Neuronal stem cell (in vitro differentiated cells): ENCODE measurements around the gene SCYGR3.

ENCODE experiments used
- DNase-seq: peaks from one replicate; pipeline ENCODE4 v3.0.0-alpha.2; 2013; ENCODE audit warnings: low spot score
- H2AFZ ChIP-seq: one replicate; pipeline ENCODE4 v1.6.1; 2013; ENCODE audit warnings: mild to moderate bottlenecking, low read length, inconsistent platforms
- H2AK5ac ChIP-seq: 2 replicates; pipeline ENCODE4 v1.6.1; 2013; ENCODE audit warnings: low read depth, mild to moderate bottlenecking, inconsistent platforms, low read length, moderate library complexity, mixed read lengths
- H2BK120ac ChIP-seq: 2 replicates; pipeline ENCODE4 v1.6.1; 2013; ENCODE audit warnings: low read depth, mild to moderate bottlenecking, inconsistent platforms, low read length, moderate library complexity, mixed read lengths
- H2BK12ac ChIP-seq: one replicate; pipeline ENCODE4 v1.6.1; 2013; ENCODE audit warnings: low read length, inconsistent platforms
- H2BK15ac ChIP-seq: 2 replicates; pipeline ENCODE4 v1.6.1; 2013; ENCODE audit warnings: mild to moderate bottlenecking, low read length, inconsistent platforms, mixed read lengths
- H2BK5ac ChIP-seq: one replicate; pipeline ENCODE4 v1.6.1; 2013; ENCODE audit warnings: inconsistent platforms, mild to moderate bottlenecking, low read length, moderate library complexity
- H3K14ac ChIP-seq: one replicate; pipeline ENCODE4 v1.6.1; 2013; ENCODE audit warnings: low read length, inconsistent platforms
- H3K18ac ChIP-seq: 2 replicates; pipeline ENCODE4 v1.6.1; 2013; ENCODE audit warnings: low read length, inconsistent platforms
- H3K23ac ChIP-seq: 2 replicates; pipeline ENCODE4 v1.6.1; 2013; ENCODE audit warnings: low read depth, mild to moderate bottlenecking, mixed read lengths, low read length, inconsistent platforms; ENCODE audit not compliant: poor library complexity
- H3K27ac ChIP-seq: replicated peaks from 3 replicates; pipeline ENCODE4 v1.5.1; 2013; ENCODE audit warnings: low read length, inconsistent platforms
- H3K27me3 ChIP-seq, 3 experiments: 2 replicates each; pipeline ENCODE4 v1.6.1; 2013; ENCODE audit warnings: low read length in 3 of 3, mild to moderate bottlenecking in 2 of 3, inconsistent platforms in 1 of 3, low read depth in 1 of 3, mixed read lengths in 1 of 3, moderate library complexity in 1 of 3; ENCODE audit not compliant: control insufficient read depth in 3 of 3, insufficient read depth in 3 of 3
- H3K36me3 ChIP-seq, 2 donors: replicated peaks in 1 of 2; 2 replicates each; pipeline ENCODE4 v1.6.1; 2013; ENCODE audit warnings: low read length in 2 of 2; ENCODE audit not compliant: control insufficient read depth in 2 of 2, insufficient read depth in 2 of 2
- H3K4ac ChIP-seq: 2 replicates; pipeline ENCODE4 v1.6.1; 2013; ENCODE audit warnings: inconsistent platforms, mild to moderate bottlenecking, low read length, moderate library complexity
- H3K4me1 ChIP-seq, 2 donors: 1 replicate in 1 of 2; 2 replicates in 1 of 2; pipeline ENCODE4 v1.6.1; 2013; ENCODE audit warnings: low read length in 2 of 2, low read depth in 1 of 2; ENCODE audit not compliant: control insufficient read depth in 2 of 2, insufficient read depth in 1 of 2
- H3K4me2 ChIP-seq: one replicate; pipeline ENCODE4 v1.6.1; 2013; ENCODE audit warnings: mild to moderate bottlenecking, low read length, inconsistent platforms; ENCODE audit not compliant: insufficient read depth, poor library complexity, severe bottlenecking
- H3K4me3 ChIP-seq, 2 donors: 2 replicates each; pipeline ENCODE4 v1.5.1; 2013; ENCODE audit warnings: low read length in 2 of 2, mild to moderate bottlenecking in 2 of 2, inconsistent platforms in 1 of 2, moderate library complexity in 1 of 2
- H3K79me1 ChIP-seq: one replicate; pipeline ENCODE4 v1.6.1; 2013; ENCODE audit warnings: low read depth, mild to moderate bottlenecking, inconsistent platforms, low read length, moderate library complexity
- H3K9ac ChIP-seq: one replicate; pipeline ENCODE4 v1.6.1; 2013; ENCODE audit warnings: mild to moderate bottlenecking, low read depth, low read length, inconsistent platforms; ENCODE audit not compliant: poor library complexity
- H3K9me3 ChIP-seq, 2 donors: replicated peaks in 1 of 2; 2 replicates each; pipeline versions ENCODE3 to v1.6.1; 2013; ENCODE audit warnings: low read length in 2 of 2, mild to moderate bottlenecking in 2 of 2, inconsistent platforms in 1 of 2, low read depth in 1 of 2, mixed read lengths in 1 of 2, moderate library complexity in 1 of 2; ENCODE audit not compliant: control insufficient read depth in 2 of 2, insufficient read depth in 1 of 2
- H4K8ac ChIP-seq: one replicate; pipeline ENCODE4 v1.6.1; 2013; ENCODE audit warnings: low read depth, mild to moderate bottlenecking, inconsistent platforms, low read length, moderate library complexity
- H4K91ac ChIP-seq: one replicate; pipeline ENCODE4 v1.6.1; 2013; ENCODE audit warnings: low read length, low read depth, mild to moderate bottlenecking, inconsistent platforms; ENCODE audit not compliant: poor library complexity
- WGBS, 2 donors: extraction: QIAGEN DNeasy Blood & Tissue Kit; methylation state at CpG; one replicate each; pipeline ENCODE4 v1.1.7; 2013; ENCODE audit warnings: missing lambda C conversion rate in 2 of 2, mixed read lengths in 1 of 2; ENCODE audit not compliant: insufficient read length in 2 of 2, insufficient replicate concordance in 1 of 2; ENCODE audit errors: extremely low coverage in 2 of 2; 5-methylcytosine and 5-hydroxymethylcytosine counted together

Gene SCYGR3

DNA sequence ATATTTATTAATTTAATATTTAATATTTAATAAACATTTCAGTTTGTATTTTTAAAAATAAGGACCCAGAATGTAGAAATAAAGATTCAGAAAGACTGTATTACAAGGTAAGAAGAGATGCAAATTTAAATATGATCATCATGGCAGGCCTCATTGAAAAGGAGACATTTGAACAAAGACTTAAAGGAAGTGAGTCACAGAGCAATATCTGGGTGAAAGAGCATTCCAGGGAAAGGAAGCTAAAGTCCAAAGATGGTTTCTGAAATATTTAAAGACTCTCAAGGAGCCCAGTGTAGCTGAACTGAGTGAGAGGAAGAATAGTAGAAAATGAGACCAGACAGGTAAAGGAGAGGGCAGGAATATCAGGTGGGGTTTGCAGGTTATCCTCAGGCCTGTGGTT lies 8.6 kb upstream of the SCYGR3 start:
- Histone ChIP-seq H2BK15ac (no peak overlapping the region), H4K91ac (no peak overlapping the region), H3K79me1 (no peaks in the 10 kb centered on the region), H3K14ac (no peak overlapping the region), H3K18ac (no peak overlapping the region), H4K8ac (no peak overlapping the region), H3K4me2 (no peak overlapping the region), H2BK12ac (no peak overlapping the region), H3K4me1 (no peaks in the 10 kb centered on the region), H2BK120ac (no peak overlapping the region), H3K36me3 (no peaks in the 10 kb centered on the region), H2AK5ac (no peak overlapping the region), H3K9me3 (no peaks in the 10 kb centered on the region), H3K4me3 (no peak overlapping the region), H3K4ac (no peak overlapping the region), H3K27ac (no peak overlapping the region), H2BK5ac (no peak overlapping the region), H3K9ac (no peak overlapping the region), H3K27me3 (no peaks in the 10 kb centered on the region), H2AFZ (no peak overlapping the region), H3K23ac (no peak overlapping the region)
- DNase-seq: no peak

DNA sequence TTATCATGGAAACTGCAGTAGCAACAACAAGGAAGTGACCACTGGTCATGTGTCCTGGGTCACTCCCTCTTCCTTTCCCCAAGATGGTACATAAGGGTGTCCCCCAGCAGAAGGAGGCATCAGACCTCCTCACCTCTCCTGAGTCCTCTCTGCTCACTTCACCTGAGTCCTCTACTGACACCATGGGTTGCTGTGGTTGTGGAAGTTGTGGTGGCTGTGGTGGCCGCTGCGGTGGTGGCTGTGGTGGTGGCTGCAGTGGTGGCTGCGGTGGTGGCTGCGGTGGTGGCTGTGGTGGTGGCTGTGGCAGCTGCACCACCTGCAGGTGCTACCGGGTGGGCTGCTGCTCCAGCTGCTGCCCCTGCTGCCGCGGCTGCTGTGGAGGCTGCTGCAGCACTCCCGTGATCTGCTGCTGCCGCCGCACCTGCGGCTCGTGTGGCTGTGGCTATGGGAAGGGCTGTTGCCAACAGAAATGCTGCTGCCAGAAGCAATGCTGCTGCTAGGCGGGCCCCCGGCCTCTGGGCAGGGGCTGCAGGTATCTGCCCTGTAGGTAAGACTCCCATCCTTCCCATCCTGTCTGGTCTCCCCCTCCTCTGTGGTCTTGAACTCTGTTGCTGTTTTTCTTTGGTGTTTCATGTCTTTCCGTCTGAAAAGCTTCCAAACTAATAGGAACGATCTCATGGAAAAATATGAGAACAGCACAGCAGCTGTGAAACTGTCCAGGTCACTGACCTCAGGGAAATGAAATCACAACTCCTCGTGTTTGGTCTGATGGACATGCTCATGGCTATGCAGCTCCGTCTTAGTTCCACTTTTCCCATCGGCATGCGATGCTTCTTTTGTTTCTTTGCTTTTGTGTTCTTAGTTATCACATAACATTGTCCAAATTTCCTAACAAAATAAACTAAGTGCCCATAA lies 2.9 kb upstream of the SCYGR3 start, which contains the start of gene SCYGR4:
Gene SCYGR4, plus strand, starts transcription at position 183 of the 915 bp plus-strand sequence. Its CDS starts 0 bp downstream, at position 183.
- Histone ChIP-seq H2BK12ac (no peak within 1 kb of the TSS), H3K4me2 (no peak within 1 kb of the TSS), H3K9ac (no peak within 1 kb of the TSS), H3K14ac (no peak within 1 kb of the TSS), H4K91ac (no peak within 1 kb of the TSS), H2BK15ac (no peak within 1 kb of the TSS), H3K9me3 (no peaks in the 10 kb centered on the region), H3K27me3 (no peaks in the 10 kb centered on the region), H3K79me1 (no peaks in the 10 kb centered on the region), H3K18ac (no peak within 1 kb of the TSS), H2AK5ac (no peak within 1 kb of the TSS), H3K23ac (peak within 1 kb of the TSS; percentile 45), H3K4ac (no peak within 1 kb of the TSS), H3K27ac (no peak within 1 kb of the TSS), H4K8ac (no peak within 1 kb of the TSS), H3K36me3 (no peaks in the 10 kb centered on the region), H3K4me1 (no peaks in the 10 kb centered on the region), H2AFZ (no peak within 1 kb of the TSS), H3K4me3 (no peak within 1 kb of the TSS), H2BK5ac (no peak within 1 kb of the TSS), H2BK120ac (no peak within 1 kb of the TSS)
- no CpG with 5 or more reads among the region's 20 CpGs for WGBS, 2 donors
- no peak for DNase-seq

DNA sequence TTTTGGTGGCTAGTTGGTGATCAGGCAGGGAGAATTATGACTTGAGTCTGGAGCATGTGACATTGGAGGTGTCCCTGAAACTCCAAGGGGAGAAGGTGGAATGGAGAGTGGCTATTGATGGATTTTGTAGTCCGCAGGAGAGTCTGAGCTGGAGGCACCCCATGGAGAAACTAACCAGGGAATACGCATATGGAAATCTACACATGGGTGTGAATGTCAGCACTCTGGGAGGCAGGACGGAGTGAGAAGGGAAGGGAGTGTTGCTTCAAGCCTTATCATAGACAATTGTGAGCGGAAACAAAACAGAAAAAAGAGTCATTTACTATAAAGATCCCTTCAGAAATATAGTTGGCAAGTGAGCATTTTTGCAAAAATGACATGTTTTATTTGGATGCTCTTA lies 2.0 kb upstream of the SCYGR3 start:
- Histone ChIP-seq H2AK5ac (no peak overlapping the region), H3K4me1 (no peaks in the 10 kb centered on the region), H3K79me1 (no peaks in the 10 kb centered on the region), H2AFZ (no peak overlapping the region), H4K8ac (no peak overlapping the region), H2BK12ac (no peak overlapping the region), H3K14ac (no peak overlapping the region), H3K4me2 (no peak overlapping the region), H3K4me3 (no peak overlapping the region), H3K23ac (no peak overlapping the region), H2BK15ac (no peak overlapping the region), H3K18ac (no peak overlapping the region), H3K4ac (no peak overlapping the region), H3K9me3 (no peaks in the 10 kb centered on the region), H3K27me3 (no peaks in the 10 kb centered on the region), H3K9ac (no peak overlapping the region), H2BK120ac (no peak overlapping the region), H3K36me3 (no peaks in the 10 kb centered on the region), H3K27ac (no peak overlapping the region), H4K91ac (no peak overlapping the region), H2BK5ac (no peak overlapping the region)
- no CpG with 5 or more reads among the region's 4 CpGs for WGBS, 2 donors
- no peak for DNase-seq

DNA sequence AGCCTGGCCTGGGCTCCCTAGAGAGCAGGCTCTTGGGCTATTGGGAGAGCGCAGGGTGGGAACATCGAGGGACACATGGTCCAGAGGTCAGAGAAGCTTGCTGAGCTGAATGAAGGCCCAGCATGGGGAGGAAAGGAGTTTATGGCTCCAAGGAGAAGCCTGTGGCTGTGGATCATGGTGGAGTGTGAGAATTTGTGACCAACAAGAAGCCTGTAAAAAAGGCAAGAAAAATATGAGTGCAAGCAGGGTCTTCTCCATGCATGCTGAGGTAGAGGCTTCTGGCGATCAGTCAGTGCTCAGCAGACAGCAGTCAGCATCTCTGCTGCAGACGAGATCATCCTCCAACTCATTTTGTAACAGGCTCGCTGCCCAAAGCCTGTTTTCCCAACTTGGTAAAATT lies 1.3 kb upstream of the SCYGR3 start:
- Histone ChIP-seq H4K91ac (no peak overlapping the region), H3K9me3 (no peaks in the 10 kb centered on the region), H4K8ac (no peak overlapping the region), H2BK15ac (no peak overlapping the region), H3K27ac (no peak overlapping the region), H2AK5ac (no peak overlapping the region), H3K36me3 (no peaks in the 10 kb centered on the region), H3K4me1 (no peaks in the 10 kb centered on the region), H3K4ac (no peak overlapping the region), H3K14ac (no peak overlapping the region), H2BK12ac (no peak overlapping the region), H3K4me2 (no peak overlapping the region), H2BK120ac (no peak overlapping the region), H3K4me3 (no peak overlapping the region), H3K27me3 (no peaks in the 10 kb centered on the region), H3K18ac (no peak overlapping the region), H2AFZ (no peak overlapping the region), H3K9ac (no peak overlapping the region), H3K23ac (no peak overlapping the region), H3K79me1 (no peaks in the 10 kb centered on the region), H2BK5ac (no peak overlapping the region)
- DNase-seq: no peak
- WGBS, 2 donors: no CpG with 5 or more reads among the region's 5 CpGs
